BLaER1 treated with 17β-estradiol and CSF1 and Interleukin-3, amounts not matched to agents 10 nM and 100 nM (cell line): ENCODE data around the gene STX16.

ENCODE experiments used
- H3K27ac ChIP-seq, 11 experiments: shearing (Covaris generic); formaldehyde crosslinking; 2 replicates each; pipeline ENCODE4 v1.8.1; 2022
- H3K27me3 ChIP-seq, 11 experiments: shearing (Covaris generic); formaldehyde crosslinking; 2 replicates each; pipeline ENCODE4 v1.8.1; 2022
- H3K36me3 ChIP-seq, 11 experiments: shearing (Covaris generic); formaldehyde crosslinking; 2 replicates each; pipeline ENCODE4 v1.8.1; 2022
- H3K4me1 ChIP-seq, 10 experiments: shearing (Covaris generic); formaldehyde crosslinking; 2 replicates each; pipeline ENCODE4 v1.8.1; 2022
- H3K4me2 ChIP-seq, 11 experiments: shearing (Covaris generic); formaldehyde crosslinking; 2 replicates each; pipeline ENCODE4 v1.8.1; 2022
- H3K4me3 ChIP-seq, 10 experiments: shearing (Covaris generic); formaldehyde crosslinking; 2 replicates each; pipeline ENCODE4 v1.8.1; 2022
- H3K9ac ChIP-seq, 11 experiments: shearing (Covaris generic); formaldehyde crosslinking; 2 replicates each; pipeline ENCODE4 v1.8.1; 2022
- H3K9me3 ChIP-seq, 11 experiments: shearing (Covaris generic); formaldehyde crosslinking; replicated peaks in 1 of 11; 2 replicates each; pipeline ENCODE4 v1.8.1; 2022
- H4K20me1 ChIP-seq, 11 experiments: shearing (Covaris generic); formaldehyde crosslinking; 2 replicates each; pipeline ENCODE4 v1.8.1; 2022
- Cebpa-rat ChIP-seq, 11 experiments: shearing (Covaris generic); IDR thresholded peaks; 2 replicates each; pipeline ENCODE4 v1.8.1; 2022

STX16 gene

GRCh38 chr20:58709703-58710039, 58.6 kb downstream of the STX16 start:
- Histone ChIP-seq H3K27me3 (no peaks in the 10 kb centered on the region), H3K4me2 (0 out of 22 replicates have a peak overlapping the region, but pooled peaks of 1 of the 11 experiments have one; percentile 2), H3K4me1 (peaks cover 0 to 29% (median 17%) of the 10 kb centered on the region in 10 experiments; a peak in 13 of 20 replicates), H3K4me3 (no peak overlapping the region), H3K27ac (no peak overlapping the region), H3K9me3 (no peaks in the 10 kb centered on the region), H4K20me1 (peaks cover 0 to 37% (median 0%) of the 10 kb centered on the region in 11 experiments; a peak in 5 of 22 replicates), H3K36me3 (peaks cover 0 to 19% (median 0%) of the 10 kb centered on the region in 11 experiments; a peak in 9 of 22 replicates), H3K9ac (no peak overlapping the region)
- TF ChIP-seq Cebpa-rat (IDR thresholded peaks at IDR 0.05): no peak

DNA sequence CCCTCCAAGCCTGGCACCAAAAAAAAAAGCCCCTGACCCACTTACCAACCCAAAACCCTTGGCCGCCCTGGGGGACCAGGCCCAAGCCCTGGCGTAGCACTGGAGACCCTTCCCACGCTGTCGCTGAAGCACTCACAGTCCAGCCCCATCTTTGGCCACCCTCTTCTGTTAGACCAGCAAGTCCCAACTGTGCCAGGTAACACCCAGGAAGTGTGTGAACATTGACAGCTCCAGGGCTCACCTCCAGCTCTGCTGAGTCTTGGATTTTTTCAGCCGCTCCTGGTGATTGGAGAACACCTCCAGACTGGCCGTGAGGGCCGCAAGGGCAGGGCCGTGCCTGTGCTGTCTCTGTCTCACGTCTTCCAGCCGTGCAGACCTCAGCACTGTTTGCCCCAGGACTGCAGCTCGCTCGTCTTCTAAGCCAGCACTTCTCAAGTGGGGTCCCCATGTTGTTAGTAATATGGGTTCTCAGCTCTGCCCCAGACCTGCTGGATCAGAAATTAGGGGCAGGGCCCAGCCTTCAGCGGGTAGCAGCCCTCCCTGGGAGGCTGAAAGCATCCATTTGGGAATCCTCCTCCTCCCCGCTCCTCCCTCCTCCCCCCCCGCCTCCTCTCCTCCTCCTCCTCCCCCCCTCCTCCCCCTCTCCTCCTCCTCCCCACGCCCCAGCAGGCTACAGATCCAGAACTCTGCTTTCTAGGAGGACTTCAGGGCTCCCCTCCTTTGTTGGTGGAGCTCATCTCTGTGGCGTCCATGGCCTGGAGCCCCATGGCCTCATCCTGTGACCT, 59.6 kb downstream of the STX16 start:
- TF ChIP-seq Cebpa-rat (IDR thresholded peaks at IDR 0.05): no peak
- Histone ChIP-seq H3K36me3 (peaks cover 0 to 10% (median 0%) of the 10 kb centered on the region in 11 experiments; a peak in 6 of 22 replicates), H3K4me1 (peaks cover 0 to 29% (median 17%) of the 10 kb centered on the region in 10 experiments; a peak in 13 of 20 replicates), H4K20me1 (peaks cover 0 to 47% (median 0%) of the 10 kb centered on the region in 11 experiments; a peak in 6 of 22 replicates), H3K4me3 (no peak overlapping the region), H3K9me3 (no peaks in the 10 kb centered on the region), H3K4me2 (no peak overlapping the region), H3K9ac (no peak overlapping the region), H3K27ac (no peak overlapping the region), H3K27me3 (no peaks in the 10 kb centered on the region)

DNA sequence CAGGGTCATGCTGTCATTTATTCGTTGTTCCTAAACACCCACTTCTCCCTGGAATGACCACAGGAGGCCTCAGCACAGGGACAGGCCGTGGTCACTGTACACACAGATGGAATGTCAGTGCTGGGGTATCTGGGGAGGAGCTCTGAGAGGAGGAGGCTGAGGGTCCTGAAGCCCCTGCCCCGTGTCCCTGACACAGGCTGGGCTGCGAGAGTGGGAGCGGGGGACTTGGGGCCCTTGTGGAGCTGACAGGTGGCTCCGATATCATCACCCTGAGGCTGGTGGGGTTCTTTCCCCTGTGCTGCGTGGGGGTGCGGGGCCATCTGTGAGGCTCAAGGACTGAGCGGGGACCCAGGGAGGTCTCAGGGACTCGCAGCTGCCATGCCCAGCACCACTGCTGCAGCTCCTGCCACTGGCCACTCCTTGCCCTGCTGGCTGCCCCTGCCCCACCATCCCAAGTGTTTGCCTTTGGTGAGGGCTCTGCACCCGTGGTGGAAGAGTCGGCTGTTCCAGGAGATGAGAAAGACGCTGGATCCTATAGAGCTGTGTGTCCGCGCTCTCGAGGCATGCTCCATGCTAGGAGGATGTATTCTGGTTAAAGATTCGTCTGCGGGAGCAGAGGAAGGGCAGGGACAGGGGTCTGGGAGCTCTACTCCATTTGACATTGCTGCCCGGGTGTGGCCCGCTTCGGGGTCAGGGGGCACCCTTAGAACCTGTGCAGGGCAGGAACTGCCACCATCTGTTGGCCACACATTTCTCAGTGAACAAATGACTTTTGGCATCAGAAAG, 60.4 kb downstream of the STX16 start:
- Histone ChIP-seq H3K4me2 (peak overlapping the region in 6 of 11 experiments; percentile 3 to 56 (median 50); a peak in 7 of 22 replicates), H3K27ac (no peak overlapping the region), H3K4me3 (no peak overlapping the region), H3K4me1 (peaks cover 0 to 33% (median 21%) of the 10 kb centered on the region in 10 experiments; a peak in 15 of 20 replicates), H4K20me1 (peaks cover 0 to 51% (median 4%) of the 10 kb centered on the region in 11 experiments; a peak in 5 of 22 replicates), H3K36me3 (peaks cover 0 to 2% (median 0%) of the 10 kb centered on the region in 11 experiments; a peak in 3 of 22 replicates), H3K9ac (no peak overlapping the region), H3K27me3 (no peaks in the 10 kb centered on the region), H3K9me3 (no peaks in the 10 kb centered on the region)
- TF ChIP-seq Cebpa-rat (IDR thresholded peaks at IDR 0.05): no peak

GRCh38 chr20:58712151-58712791, 61.2 kb downstream of the STX16 start:
- no peak for TF ChIP-seq Cebpa-rat (IDR thresholded peaks at IDR 0.05)
- no peaks in the 10 kb centered on the region for H3K27me3 ChIP-seq

DNA sequence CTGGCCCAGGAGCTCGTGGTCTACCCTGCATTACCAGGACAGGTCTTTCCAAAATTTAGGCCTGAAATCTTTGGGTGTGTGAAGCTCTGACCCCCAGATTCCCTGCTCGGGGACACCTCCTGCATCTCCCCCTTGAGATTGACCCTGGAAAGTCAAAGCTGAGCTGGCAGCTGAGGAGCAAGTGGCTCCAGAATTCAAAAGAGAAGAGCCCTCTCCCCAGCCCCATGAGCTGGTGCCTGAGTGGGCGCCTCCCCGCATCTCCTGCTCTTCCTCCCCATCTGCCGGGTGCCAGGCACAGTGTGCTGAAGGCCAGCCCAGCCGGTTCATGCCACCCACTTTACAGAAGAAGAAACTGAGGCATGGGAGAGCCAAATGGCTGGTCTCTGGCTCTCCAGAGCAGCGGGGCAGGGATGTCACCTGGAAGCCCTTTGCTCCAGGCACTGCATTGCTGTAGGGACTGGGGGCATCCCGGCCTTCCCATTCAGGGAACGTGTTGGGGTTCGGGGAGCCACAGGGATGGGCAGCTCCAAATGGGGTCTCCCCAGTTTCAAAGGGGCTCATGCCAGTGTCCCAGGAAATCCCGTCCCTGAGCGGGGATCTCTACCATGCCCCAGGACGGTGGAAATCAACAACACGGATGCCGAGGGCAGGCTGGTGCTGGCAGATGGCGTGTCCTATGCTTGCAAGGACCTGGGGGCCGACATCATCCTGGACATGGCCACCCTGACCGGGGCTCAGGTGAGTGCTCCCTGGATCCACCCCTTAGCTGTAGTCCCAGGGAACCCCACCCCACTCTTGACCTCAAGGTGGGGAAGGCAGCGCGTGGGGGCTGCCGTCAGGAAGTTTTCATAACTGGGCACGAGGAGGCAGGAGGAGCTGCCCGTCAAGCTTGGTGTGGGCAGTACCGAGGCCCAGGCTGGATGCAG, 62.0 kb downstream of the STX16 start:
- Histone ChIP-seq H3K9me3 (no peaks in the 10 kb centered on the region), H4K20me1 (peaks cover 0 to 60% (median 7%) of the 10 kb centered on the region in 11 experiments; a peak in 6 of 22 replicates), H3K27ac (no peak overlapping the region), H3K27me3 (no peaks in the 10 kb centered on the region), H3K4me1 (peaks cover 0 to 44% (median 31%) of the 10 kb centered on the region in 10 experiments; a peak in 16 of 20 replicates), H3K4me2 (peak overlapping the region in 7 of 11 experiments; percentile 20 to 56 (median 48); a peak in 13 of 22 replicates), H3K36me3 (no peaks in the 10 kb centered on the region; a peak in 1 of 22 replicates), H3K4me3 (no peak overlapping the region), H3K9ac (no peak overlapping the region)
- no peak for TF ChIP-seq Cebpa-rat (IDR thresholded peaks at IDR 0.05)

More at GRCh38 chr20:58712151-58712791, 61.2 kb downstream of the STX16 start:
- peak overlapping the region in 8 of 11 experiments; percentile 3 to 56 (median 48); a peak in 14 of 22 replicates for H3K4me2 ChIP-seq
- no peak overlapping the region for H3K9ac ChIP-seq
- no peaks in the 10 kb centered on the region for H3K9me3 ChIP-seq
- H3K36me3 ChIP-seq: no peaks in the 10 kb centered on the region; a peak in 1 of 22 replicates
- H3K4me3 ChIP-seq: no peak overlapping the region
- no peak overlapping the region for H3K27ac ChIP-seq
- peaks cover 0 to 55% (median 7%) of the 10 kb centered on the region in 11 experiments; a peak in 6 of 22 replicates for H4K20me1 ChIP-seq
- peaks cover 0 to 41% (median 29%) of the 10 kb centered on the region in 10 experiments; a peak in 16 of 20 replicates for H3K4me1 ChIP-seq

DNA sequence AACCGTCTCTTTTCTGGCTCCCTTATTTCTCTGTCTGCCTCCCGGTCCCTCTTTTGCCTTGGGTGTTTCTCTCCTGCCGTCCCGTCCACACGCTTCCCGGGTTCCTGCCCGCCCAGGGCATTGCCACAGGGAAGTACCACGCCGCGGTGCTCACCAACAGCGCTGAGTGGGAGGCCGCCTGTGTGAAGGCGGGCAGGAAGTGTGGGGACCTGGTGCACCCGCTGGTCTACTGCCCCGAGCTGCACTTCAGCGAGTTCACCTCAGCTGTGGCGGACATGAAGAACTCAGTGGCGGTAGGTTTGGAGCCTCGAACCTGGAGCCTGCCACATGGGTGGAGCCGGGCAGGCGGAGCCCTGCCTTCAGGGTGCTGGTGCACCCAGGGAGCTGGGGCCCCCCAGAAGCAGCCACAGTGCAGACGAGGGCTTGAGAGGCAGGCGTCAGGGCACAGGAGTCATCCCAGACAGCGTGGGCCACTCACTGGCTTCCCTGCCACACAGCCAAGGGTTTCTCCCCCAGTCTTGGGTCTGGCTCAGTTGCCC, 62.8 kb downstream of the STX16 start:
- no peak overlapping the region for H3K4me3 ChIP-seq
- H3K9ac ChIP-seq: no peak overlapping the region
- no peaks in the 10 kb centered on the region for H3K9me3 ChIP-seq
- H3K27ac ChIP-seq: no peak overlapping the region
- H3K4me1 ChIP-seq: peaks cover 0 to 44% (median 31%) of the 10 kb centered on the region in 10 experiments; a peak in 16 of 20 replicates
- H4K20me1 ChIP-seq: peaks cover 0 to 52% (median 7%) of the 10 kb centered on the region in 11 experiments; a peak in 6 of 22 replicates
- TF ChIP-seq Cebpa-rat (IDR thresholded peaks at IDR 0.05): no peak
- no peaks in the 10 kb centered on the region for H3K27me3 ChIP-seq
- H3K4me2 ChIP-seq: peak overlapping the region in 4 of 11 experiments; percentile 0 to 56 (median 6); a peak in 3 of 22 replicates
- H3K36me3 ChIP-seq: no peaks in the 10 kb centered on the region; a peak in 1 of 22 replicates

DNA sequence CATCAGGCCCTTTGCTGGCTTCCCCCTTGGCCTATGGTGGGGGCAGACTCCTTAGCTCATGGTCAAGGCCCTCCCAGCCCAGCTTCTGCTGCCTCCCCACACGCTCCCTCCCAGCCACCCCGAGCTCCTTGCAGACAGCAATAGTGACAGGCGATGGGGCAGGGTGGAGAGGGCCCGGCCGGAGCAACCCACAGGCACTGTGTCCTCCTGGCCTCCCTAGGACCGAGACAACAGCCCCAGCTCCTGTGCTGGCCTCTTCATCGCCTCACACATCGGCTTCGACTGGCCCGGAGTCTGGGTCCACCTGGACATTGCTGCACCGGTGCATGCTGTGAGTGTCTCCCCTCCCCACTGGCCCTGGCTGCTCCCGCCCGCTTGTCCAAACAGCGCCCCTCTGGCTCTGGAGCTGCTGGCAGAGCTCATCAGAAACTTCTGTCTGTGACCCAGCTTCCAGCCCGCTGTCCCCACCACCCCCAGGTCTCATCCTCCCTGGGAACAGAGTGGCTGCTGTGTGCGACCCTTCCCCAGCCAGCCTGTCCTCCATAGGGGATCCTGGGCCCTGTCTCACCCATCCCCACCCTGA, 63.3 kb downstream of the STX16 start:
- Histone ChIP-seq H3K36me3 (no peaks in the 10 kb centered on the region), H3K9me3 (no peaks in the 10 kb centered on the region), H3K27me3 (no peaks in the 10 kb centered on the region), H3K4me2 (no peak overlapping the region), H4K20me1 (peaks cover 0 to 50% (median 7%) of the 10 kb centered on the region in 11 experiments; a peak in 6 of 22 replicates), H3K9ac (no peak overlapping the region), H3K4me3 (no peak overlapping the region), H3K4me1 (peaks cover 0 to 47% (median 33%) of the 10 kb centered on the region in 10 experiments; a peak in 16 of 20 replicates), H3K27ac (no peak overlapping the region)
- TF ChIP-seq Cebpa-rat (IDR thresholded peaks at IDR 0.05): no peak
